HL-60 (cell line): ENCODE results near the gene SLC17A7.

Experiments used
- DNase-seq, 2 experiments: peaks; one replicate each; pipeline ENCODE4 v3.0.0-alpha.2; 2010 to 2020; ENCODE audit warnings: low read depth in 1 of 2, low spot score in 1 of 2
- H3K27ac ChIP-seq: fragments of 250-450 bp; sonication (Bioruptor Pico); replicated peaks from 2 replicates; pipeline ENCODE4 v1.5.1; 2020; ENCODE audit warnings: mild to moderate bottlenecking, moderate library complexity
- H3K27me3 ChIP-seq: fragments of 250-450 bp; sonication (Bioruptor Pico); 2 replicates; pipeline ENCODE4 v1.5.1; 2021; ENCODE audit warnings: mild to moderate bottlenecking, moderate library complexity; ENCODE audit not compliant: insufficient read depth, poor library complexity, severe bottlenecking
- H3K4me3 ChIP-seq: replicated peaks from 2 replicates; pipeline ENCODE4 v1.5.1; 2011; ENCODE audit warnings: mild to moderate bottlenecking, control low read depth, low read length; ENCODE audit not compliant: insufficient read depth
- GABPA ChIP-seq: IDR thresholded peaks from 2 replicates; pipeline ENCODE4 v1.6.1; 2012; ENCODE audit warnings: low read depth
- POLR2AphosphoS5 ChIP-seq: IDR thresholded peaks from 2 replicates; pipeline ENCODE4 v1.6.1; 2012; ENCODE audit warnings: low read depth
- SPI1 ChIP-seq: IDR thresholded peaks from 2 replicates; pipeline ENCODE4 v1.6.1; 2012; ENCODE audit warnings: low read depth, mild to moderate bottlenecking, borderline replicate concordance
- TF ChIP-seq, protein P1 (sequence below): IDR thresholded peaks from one replicate; pipeline ENCODE4 v1.5.1; 2011; ENCODE audit warnings: low read length, control low read depth, inconsistent platforms; ENCODE audit not compliant: insufficient read depth
- TF ChIP-seq, protein P2 (sequence below): IDR thresholded peaks from 2 replicates; pipeline ENCODE4 v1.6.1; 2012; ENCODE audit warnings: low read depth; ENCODE audit not compliant: insufficient replicate concordance

Gene SLC17A7

DNA sequence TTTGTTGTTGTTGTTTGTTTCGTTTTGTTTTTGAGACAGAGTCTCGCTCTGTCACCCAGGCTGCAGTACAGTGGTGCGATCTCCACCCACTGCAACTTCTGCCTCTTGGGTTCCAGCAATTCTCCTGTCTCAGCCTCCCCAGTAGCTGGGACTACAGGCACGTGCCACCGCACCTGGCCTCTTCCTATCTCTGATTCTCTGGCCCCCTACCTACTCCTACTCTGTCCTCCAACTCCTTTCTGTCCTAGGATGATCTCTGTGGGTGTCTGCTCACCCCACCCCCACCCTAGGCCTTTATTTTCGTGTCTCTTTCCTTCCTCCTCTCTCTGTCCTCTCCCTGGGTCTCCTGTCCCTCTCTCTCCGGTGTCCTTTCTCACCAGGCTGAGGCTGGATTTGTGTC, 9.1 kb upstream of the SLC17A7 start:
- no peaks in the 10 kb centered on the region for H3K27me3 ChIP-seq
- DNase-seq, result no peak
- peak overlapping the region; percentile 86 for H3K27ac ChIP-seq
- peak overlapping the region; percentile 78 for H3K4me3 ChIP-seq
- TF ChIP-seq, protein P1, sequence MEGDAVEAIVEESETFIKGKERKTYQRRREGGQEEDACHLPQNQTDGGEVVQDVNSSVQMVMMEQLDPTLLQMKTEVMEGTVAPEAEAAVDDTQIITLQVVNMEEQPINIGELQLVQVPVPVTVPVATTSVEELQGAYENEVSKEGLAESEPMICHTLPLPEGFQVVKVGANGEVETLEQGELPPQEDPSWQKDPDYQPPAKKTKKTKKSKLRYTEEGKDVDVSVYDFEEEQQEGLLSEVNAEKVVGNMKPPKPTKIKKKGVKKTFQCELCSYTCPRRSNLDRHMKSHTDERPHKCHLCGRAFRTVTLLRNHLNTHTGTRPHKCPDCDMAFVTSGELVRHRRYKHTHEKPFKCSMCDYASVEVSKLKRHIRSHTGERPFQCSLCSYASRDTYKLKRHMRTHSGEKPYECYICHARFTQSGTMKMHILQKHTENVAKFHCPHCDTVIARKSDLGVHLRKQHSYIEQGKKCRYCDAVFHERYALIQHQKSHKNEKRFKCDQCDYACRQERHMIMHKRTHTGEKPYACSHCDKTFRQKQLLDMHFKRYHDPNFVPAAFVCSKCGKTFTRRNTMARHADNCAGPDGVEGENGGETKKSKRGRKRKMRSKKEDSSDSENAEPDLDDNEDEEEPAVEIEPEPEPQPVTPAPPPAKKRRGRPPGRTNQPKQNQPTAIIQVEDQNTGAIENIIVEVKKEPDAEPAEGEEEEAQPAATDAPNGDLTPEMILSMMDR, result no peak
- TF ChIP-seq SPI1, result no peak
- no peak for TF ChIP-seq GABPA
- TF ChIP-seq POLR2AphosphoS5, result no peak
- TF ChIP-seq, protein P2, sequence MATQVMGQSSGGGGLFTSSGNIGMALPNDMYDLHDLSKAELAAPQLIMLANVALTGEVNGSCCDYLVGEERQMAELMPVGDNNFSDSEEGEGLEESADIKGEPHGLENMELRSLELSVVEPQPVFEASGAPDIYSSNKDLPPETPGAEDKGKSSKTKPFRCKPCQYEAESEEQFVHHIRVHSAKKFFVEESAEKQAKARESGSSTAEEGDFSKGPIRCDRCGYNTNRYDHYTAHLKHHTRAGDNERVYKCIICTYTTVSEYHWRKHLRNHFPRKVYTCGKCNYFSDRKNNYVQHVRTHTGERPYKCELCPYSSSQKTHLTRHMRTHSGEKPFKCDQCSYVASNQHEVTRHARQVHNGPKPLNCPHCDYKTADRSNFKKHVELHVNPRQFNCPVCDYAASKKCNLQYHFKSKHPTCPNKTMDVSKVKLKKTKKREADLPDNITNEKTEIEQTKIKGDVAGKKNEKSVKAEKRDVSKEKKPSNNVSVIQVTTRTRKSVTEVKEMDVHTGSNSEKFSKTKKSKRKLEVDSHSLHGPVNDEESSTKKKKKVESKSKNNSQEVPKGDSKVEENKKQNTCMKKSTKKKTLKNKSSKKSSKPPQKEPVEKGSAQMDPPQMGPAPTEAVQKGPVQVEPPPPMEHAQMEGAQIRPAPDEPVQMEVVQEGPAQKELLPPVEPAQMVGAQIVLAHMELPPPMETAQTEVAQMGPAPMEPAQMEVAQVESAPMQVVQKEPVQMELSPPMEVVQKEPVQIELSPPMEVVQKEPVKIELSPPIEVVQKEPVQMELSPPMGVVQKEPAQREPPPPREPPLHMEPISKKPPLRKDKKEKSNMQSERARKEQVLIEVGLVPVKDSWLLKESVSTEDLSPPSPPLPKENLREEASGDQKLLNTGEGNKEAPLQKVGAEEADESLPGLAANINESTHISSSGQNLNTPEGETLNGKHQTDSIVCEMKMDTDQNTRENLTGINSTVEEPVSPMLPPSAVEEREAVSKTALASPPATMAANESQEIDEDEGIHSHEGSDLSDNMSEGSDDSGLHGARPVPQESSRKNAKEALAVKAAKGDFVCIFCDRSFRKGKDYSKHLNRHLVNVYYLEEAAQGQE, result no peak

DNA sequence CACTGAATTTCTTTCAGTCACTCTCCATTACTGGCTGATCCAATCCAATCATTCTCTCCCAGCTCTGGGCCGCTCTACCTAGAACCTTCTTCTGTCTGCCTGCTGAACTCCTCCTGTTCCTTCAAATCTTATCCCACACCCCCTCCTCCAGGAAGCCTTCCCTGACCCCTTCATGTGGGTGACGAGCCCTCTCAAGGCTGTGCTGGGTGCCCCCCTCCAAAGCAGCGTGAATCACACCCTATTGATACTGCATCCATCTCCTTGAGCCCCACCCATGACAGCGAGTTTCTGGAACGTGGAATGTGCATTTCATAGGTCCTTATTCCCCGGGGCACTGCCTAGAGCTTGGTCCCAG, 7.1 kb upstream of the SLC17A7 start:
- no peak overlapping the region for H3K27ac ChIP-seq
- DNase-seq, result no peak
- H3K27me3 ChIP-seq, result no peaks in the 10 kb centered on the region
- H3K4me3 ChIP-seq, result no peak overlapping the region
- TF ChIP-seq, protein P1, result no peak

DNA sequence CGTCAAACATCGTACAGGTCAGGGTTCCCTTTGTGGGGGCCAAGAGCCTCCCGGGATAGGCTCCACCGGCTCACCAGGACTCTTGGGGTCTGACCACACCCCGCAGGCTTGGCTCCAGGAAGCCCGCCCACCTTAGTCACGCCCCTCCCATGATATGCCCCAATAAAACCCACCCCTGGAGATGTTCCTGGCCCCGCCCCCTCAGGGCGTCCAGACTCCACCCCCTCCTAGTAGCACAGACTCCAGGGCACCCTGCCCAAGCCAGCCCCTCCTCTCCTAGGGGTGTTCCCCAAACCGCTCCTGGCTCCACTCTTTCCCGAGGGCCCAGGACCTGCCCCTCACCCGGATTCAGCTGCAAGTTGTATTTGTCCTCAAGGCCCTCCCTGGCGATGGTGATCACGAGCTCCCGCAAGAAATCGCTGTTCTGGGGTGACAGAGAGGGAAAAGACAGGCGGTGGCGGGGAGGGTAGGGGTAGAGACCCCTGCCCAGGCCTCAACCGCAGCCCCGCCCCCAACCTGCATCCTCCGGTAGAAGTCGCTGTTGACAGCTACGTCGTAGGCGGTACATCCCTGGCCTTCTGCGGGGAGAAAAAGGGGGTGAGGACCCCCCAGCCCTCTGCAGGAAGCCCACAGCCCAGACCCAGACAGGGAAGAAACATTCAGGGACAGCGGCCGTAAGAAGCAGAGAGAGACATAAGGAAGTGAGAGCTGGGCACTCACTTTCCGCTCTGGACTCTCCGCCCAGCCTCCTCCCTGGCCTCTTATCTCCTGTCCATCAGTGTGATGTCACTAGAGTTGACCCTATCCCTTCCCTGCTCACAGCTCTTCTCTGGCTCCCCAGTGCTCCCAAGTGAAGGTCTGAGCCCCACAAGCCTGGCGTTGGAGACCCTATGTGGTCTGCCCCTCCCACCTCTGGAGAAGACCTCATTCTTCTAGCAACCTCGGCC, 6.4 kb upstream of the SLC17A7 start:
- Histone ChIP-seq H3K4me3 (no peak overlapping the region), H3K27ac (no peak overlapping the region), H3K27me3 (no peaks in the 10 kb centered on the region)
- no peak for DNase-seq
- TF ChIP-seq, protein P2, result no peak
- TF ChIP-seq, protein P1, result no peak
- TF ChIP-seq GABPA (no peak), SPI1 (no peak), POLR2AphosphoS5 (no peak)
